Fibroblast of mammary gland (primary cell): ENCODE data around the gene RNF145.
"Not testable (repeated sequence)": the region's sequence is repeated elsewhere in the genome, so short reads cannot be mapped to it uniquely, and the experiment has no call there.

Experiments used
- DNase-seq: peaks from one replicate; pipeline ENCODE4 v3.0.0-alpha.2; 2010; ENCODE audit warnings: low read depth
- H3K4me3 ChIP-seq: 2 replicates; pipeline ENCODE4 v1.5.1; 2011; ENCODE audit warnings: low read depth, mild to moderate bottlenecking, low read length, moderate library complexity; ENCODE audit not compliant: control insufficient read depth
- CTCF ChIP-seq: conservative IDR thresholded peaks from 2 replicates; pipeline ENCODE4 v1.5.1; 2011; ENCODE audit warnings: low read depth, low read length, inconsistent platforms; ENCODE audit not compliant: control insufficient read depth, insufficient read depth

Gene RNF145

DNA sequence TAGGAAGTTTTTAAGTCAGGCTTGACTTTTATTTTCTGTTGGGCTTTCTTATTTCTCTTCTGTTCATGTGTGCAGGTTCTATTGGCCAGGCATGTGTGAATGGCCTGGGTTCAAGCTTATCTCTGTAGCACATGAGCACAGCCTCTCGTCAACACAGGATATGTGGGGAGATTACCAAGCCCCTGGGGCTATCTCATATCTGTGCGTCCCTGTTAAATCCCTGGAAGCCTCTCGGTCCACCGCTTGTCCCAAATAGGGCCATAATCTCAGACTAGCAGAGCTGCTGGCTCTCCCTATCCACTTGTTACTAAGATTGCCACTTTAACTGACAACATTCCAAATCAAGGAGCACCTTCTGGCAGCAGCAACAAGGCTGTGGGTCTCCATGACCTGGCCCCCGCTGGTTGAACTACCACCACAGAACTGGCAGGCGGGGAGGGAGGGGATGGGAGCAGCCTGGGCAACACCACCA, 81.2 kb downstream of the RNF145 start:
- H3K4me3 ChIP-seq = no peak overlapping the region
- no peak for DNase-seq
- no peak for TF ChIP-seq CTCF

GRCh38 chr5:159123700-159124099, 85.7 kb downstream of the RNF145 start:
- TF ChIP-seq CTCF = no peak
- H3K4me3 ChIP-seq = no peak overlapping the region
- no peak for DNase-seq

DNA sequence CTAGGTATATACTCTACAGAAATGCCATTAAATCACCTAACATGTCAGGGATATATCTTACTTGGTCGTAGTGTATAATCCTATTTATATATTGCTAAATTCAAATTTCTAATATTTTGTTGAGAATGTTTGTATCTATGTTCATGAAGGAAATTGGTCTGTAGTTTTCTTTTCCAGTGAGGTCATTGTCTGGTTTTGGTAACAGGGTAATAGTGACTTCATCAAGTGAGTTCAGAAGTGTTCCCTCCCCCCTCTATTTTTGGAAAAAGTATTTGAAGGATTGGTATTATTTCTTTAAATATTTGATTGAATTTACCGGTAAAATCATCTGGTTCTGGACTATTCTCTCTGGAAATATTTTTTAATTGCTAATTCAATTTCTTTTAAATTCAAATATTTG, 86.2 kb downstream of the RNF145 start:
- TF ChIP-seq CTCF = no peak
- H3K4me3 ChIP-seq = no peak overlapping the region
- DNase-seq = no peak

DNA sequence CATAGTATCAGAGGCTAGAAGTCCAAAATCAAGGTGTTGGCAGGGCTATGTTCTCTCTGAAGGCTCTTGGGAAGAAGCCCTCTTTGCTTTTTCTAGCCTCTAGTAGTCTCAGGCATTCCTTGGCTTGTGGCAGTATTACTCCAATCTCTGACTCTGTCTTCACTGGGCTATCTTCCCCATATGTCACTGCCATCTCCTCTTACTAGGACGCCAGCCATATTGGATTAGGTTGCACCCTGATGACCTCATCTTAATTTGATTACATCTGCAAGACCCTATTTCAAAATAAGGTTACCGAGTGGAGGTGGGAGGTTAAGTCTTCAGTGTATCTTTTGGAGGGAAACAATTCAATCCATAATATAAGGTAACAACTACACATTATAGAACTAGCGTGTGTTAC, 88.3 kb downstream of the RNF145 start:
- H3K4me3 ChIP-seq = no peak overlapping the region
- no peak for DNase-seq
- no peak for TF ChIP-seq CTCF

DNA sequence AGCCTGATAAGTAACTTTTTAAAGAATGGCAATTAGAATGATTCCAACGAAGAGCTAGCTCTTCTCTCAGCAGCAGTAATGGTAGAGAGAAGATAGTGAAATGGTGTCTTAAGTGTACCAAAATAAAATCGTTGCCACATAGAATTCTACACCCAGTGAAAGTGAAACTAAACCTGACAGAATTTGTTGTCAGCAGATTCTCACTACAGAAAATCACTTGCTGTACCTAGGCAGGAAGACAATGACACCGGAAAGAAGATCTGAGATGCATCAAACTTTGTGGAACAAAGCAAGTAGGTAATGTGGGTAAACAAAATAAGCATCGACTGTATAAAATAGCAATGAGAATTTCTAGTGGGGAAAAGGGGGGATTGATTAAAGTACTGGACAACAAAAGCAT, 88.9 kb downstream of the RNF145 start:
- TF ChIP-seq CTCF = no peak
- DNase-seq = no peak
- no peak overlapping the region for H3K4me3 ChIP-seq

DNA sequence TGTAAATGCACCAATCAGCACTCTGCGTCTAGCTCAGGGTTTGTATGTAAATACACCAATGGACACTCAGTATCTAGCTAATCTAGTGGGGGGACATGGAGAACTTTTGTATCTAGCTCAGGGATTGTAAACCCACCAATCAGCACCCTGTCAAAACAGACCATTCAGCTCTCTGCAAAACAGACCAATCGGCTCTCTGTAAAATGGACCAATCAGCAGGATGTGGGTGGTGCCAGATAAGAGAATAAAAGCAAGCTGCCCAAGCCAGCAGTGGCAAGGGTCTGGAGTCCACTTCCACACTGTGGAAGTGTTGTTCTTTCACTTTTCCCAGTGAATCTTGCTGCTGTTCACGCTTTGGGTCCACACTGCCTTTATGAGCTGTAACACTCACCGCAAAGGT, 89.5 kb downstream of the RNF145 start:
- not testable (repeated sequence) for DNase-seq, H3K4me3 ChIP-seq

DNA sequence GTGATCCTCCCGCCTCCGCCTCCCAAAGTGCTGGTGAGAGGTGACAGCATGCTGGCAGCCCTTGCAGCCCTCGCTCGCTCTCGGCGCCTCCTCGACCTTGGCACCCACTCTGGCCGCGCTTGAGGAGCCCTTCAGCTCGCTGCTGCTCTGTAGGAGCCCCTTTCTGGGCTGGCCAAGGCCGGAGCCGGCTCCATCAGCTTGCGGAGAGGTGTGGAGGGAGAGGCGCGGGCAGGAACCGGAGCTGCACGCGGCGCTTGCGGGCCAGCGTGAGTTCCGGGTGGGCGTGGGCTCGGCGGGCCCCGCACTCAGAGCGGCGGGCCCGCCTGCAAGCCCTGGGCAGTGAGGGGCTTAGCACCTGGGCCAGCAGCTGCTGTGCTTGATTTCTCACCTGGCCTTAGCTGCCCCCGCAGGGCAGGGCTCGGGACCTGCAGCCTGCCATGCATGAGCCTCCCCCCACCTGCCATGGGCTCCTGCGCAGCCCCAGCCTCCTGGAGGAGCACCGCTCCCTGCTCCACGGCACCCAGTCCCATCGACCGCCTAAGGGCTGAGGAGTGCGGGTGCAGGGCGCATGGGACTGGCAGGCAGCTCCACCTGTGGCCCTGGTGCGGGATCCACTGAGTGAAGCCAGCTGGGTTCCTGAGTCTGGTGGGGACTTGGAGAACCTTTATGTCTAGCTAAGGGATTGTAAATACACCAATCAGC, 90.2 kb downstream of the RNF145 start:
- H3K4me3 ChIP-seq, DNase-seq: not testable (repeated sequence)

DNA sequence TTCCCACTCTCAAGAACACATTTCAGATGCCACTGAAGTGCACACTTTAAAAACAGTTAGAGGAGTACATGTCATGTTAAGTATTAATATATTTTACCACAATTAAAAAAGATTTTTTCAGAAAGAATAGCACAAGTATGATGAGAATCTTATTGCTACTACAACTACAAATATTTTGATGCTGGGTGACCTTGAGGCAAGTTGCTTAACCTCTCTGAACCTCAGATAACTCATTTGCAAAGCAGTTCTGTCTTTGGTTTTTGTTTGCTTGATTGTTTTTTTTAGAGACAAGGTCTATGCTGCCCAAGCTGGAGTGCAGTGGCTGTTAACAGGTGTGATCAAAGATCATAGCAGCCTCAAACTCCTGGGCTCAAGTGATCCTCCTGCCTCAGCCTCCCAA, 95.9 kb downstream of the RNF145 start:
- H3K4me3 ChIP-seq = no peak overlapping the region
- DNase-seq = no peak
- TF ChIP-seq CTCF = no peak
